Smooth muscle cell (in vitro differentiated cells): ENCODE measurements around the gene LBP. TPM values are rescaled to one million over a fixed set of nuclear protein-coding genes. Genes with fewer than 3 reads are reported as not detected.
A peak's percentile ranks its signal among the peaks of the same experiment; 100 is the strongest.

Experiments used
- DNase-seq: peaks from one replicate; lab custom pipeline; 2025; ENCODE audit not compliant: unreplicated experiment; lab: John Stamatoyannopoulos, UW
- H2AFZ ChIP-seq: fragments of 200-600 bp; sonication (generic); 2 replicates; pipeline ENCODE4 v1.6.0; 2016; ENCODE audit warnings: antibody characterized with exemption, low read depth, mild to moderate bottlenecking
- H3F3A ChIP-seq: fragments of 200-600 bp; sonication (generic); 2 replicates; pipeline ENCODE4 v1.6.0; 2017; ENCODE audit warnings: antibody characterized with exemption, low read depth
- H3K27ac ChIP-seq: fragments of 200-600 bp; sonication (generic); 2 replicates; pipeline ENCODE4 v1.5.1; 2016; ENCODE audit warnings: low read depth, mild to moderate bottlenecking
- H3K27me3 ChIP-seq: fragments of 200-600 bp; sonication (generic); 2 replicates; pipeline ENCODE4 v1.6.1; 2016; ENCODE audit warnings: low read depth, mild to moderate bottlenecking
- H3K36me3 ChIP-seq: fragments of 200-600 bp; sonication (generic); 2 replicates; pipeline ENCODE4 v1.5.1; 2016; ENCODE audit warnings: low read depth
- H3K4me1 ChIP-seq: fragments of 200-600 bp; sonication (generic); 2 replicates; pipeline ENCODE4 v1.5.1; 2016; ENCODE audit warnings: low read depth
- H3K4me2 ChIP-seq: fragments of 200-600 bp; sonication (generic); 2 replicates; pipeline ENCODE4 v1.6.0; 2016; ENCODE audit warnings: mild to moderate bottlenecking
- H3K4me3 ChIP-seq: fragments of 200-600 bp; sonication (generic); 2 replicates; pipeline ENCODE4 v1.5.1; 2016; ENCODE audit warnings: mild to moderate bottlenecking
- H3K79me2 ChIP-seq: fragments of 200-600 bp; sonication (generic); 2 replicates; pipeline ENCODE4 v1.6.0; 2016; ENCODE audit warnings: low read depth, mild to moderate bottlenecking
- H3K9ac ChIP-seq: fragments of 200-600 bp; sonication (generic); 2 replicates; pipeline ENCODE4 v1.6.0; 2016; ENCODE audit warnings: low read depth
- H3K9me3 ChIP-seq: fragments of 200-600 bp; sonication (generic); replicated peaks from 2 replicates; pipeline ENCODE4 v1.5.1; 2016; ENCODE audit warnings: low read depth
- H4K20me1 ChIP-seq: fragments of 200-600 bp; sonication (generic); 2 replicates; pipeline ENCODE4 v1.6.0; 2016; ENCODE audit warnings: low read depth
- WGBS: methylation state at CpG from one replicate; pipeline ENCODE4 v1.1.7; 2016; ENCODE audit warnings: low lambda C conversion rate; 5-methylcytosine and 5-hydroxymethylcytosine counted together
- polyA plus RNA-seq: library from polyadenylated mRNA; unstranded; fragments of >200 nt; fragmentation: Nextera tagmentation; extraction: Ambion mirVana; gene quantifications from 2 replicates; pipeline ENCODE4 v1.2.1, GENCODE V29; 2016
- total RNA-seq: library from RNA; depleted of rRNA; stranded (reverse); fragments of >200 nt; gene quantifications from 2 replicates; pipeline ENCODE4 v1.2.3, GENCODE V29; 2014
- TF ChIP-seq, protein P1 (sequence below): fragments of 200-600 bp; sonication (generic); IDR thresholded peaks from 2 replicates; pipeline ENCODE4 v1.5.1; 2017; ENCODE audit warnings: borderline replicate concordance, mild to moderate bottlenecking, antibody characterized with exemption; ENCODE audit not compliant: insufficient read depth, poor library complexity, severe bottlenecking

The LBP gene
- total RNA-seq (not detected in 2 replicates), polyA plus RNA-seq (not detected in 2 replicates)

GRCh38 chr20:38346247-38346651, at the start of gene LBP:
Gene LBP, plus strand, starts transcription at chr20:38346482. Its CDS starts 35 bp downstream, at chr20:38346517.
- Histone ChIP-seq H3K9ac (no peak within 1 kb of the TSS), H4K20me1 (no peaks in the 10 kb centered on the region)
- no peak for DNase-seq

GRCh38 chr20:38297916-38298674, 48.2 kb upstream of the LBP start:
- H3K27me3 ChIP-seq: no peaks in the 10 kb centered on the region
- H3K4me2 ChIP-seq: no peak overlapping the region
- H4K20me1 ChIP-seq: no peaks in the 10 kb centered on the region
- peaks cover 7% of the 10 kb centered on the region for H3K4me1 ChIP-seq
- no peak overlapping the region for H3K4me3 ChIP-seq
- H3K79me2 ChIP-seq: no peaks in the 10 kb centered on the region
- no peaks in the 10 kb centered on the region for H3F3A ChIP-seq
- DNase-seq: no peak
- H3K9ac ChIP-seq: no peak overlapping the region
- TF ChIP-seq, protein P1, sequence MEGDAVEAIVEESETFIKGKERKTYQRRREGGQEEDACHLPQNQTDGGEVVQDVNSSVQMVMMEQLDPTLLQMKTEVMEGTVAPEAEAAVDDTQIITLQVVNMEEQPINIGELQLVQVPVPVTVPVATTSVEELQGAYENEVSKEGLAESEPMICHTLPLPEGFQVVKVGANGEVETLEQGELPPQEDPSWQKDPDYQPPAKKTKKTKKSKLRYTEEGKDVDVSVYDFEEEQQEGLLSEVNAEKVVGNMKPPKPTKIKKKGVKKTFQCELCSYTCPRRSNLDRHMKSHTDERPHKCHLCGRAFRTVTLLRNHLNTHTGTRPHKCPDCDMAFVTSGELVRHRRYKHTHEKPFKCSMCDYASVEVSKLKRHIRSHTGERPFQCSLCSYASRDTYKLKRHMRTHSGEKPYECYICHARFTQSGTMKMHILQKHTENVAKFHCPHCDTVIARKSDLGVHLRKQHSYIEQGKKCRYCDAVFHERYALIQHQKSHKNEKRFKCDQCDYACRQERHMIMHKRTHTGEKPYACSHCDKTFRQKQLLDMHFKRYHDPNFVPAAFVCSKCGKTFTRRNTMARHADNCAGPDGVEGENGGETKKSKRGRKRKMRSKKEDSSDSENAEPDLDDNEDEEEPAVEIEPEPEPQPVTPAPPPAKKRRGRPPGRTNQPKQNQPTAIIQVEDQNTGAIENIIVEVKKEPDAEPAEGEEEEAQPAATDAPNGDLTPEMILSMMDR: no peak
- no peaks in the 10 kb centered on the region for H3K36me3 ChIP-seq
- H2AFZ ChIP-seq: no peak overlapping the region
- no peak overlapping the region for H3K27ac ChIP-seq
- H3K9me3 ChIP-seq: no peaks in the 10 kb centered on the region
- 93% methylated on average over 7 of the region's 7 CpGs for WGBS

More at GRCh38 chr20:38346247-38346651, at the start of gene LBP:
- Histone ChIP-seq H2AFZ (no peak within 1 kb of the TSS), H3K4me2 (no peak within 1 kb of the TSS), H3K79me2 (no peaks in the 10 kb centered on the region), H3K27me3 (no peaks in the 10 kb centered on the region), H3K9me3 (no peaks in the 10 kb centered on the region), H3K4me3 (no peak within 1 kb of the TSS), H3K36me3 (no peaks in the 10 kb centered on the region), H3K4me1 (peaks cover 11% of the 10 kb centered on the region), H3F3A (no peaks in the 10 kb centered on the region), H3K27ac (no peak within 1 kb of the TSS)
- TF ChIP-seq, protein P1: no peak
- 95% methylated on average over 8 of the region's 8 CpGs for WGBS

DNA sequence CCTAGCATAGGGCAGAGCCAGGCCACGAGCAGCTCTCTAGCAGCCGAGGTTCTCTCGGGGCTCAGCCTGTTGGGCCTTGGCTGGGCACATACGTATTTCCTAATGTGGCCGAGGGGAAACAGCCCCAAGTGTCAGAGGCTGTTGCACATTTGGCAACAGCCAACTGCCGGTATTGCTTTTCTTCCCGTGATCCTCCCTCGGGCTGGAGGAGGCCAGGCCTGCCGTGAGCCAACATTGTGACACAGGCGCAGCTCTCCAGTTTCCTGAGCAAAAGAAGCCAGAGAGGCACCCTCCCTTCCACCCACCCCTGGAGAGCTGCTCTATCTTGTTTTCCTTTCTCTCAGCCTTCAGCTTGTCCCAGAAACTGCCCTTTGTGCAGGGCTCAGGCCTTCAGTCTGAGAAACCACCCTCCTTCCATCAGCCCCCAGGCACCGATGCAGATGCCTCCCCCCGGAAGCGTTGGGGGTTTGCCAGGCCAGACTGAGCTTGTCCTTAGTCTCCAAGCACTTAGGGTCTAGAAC, 47.5 kb upstream of the LBP start:
- no peaks in the 10 kb centered on the region for H3K9me3 ChIP-seq
- H3K4me3 ChIP-seq: no peak overlapping the region
- no peak overlapping the region for H3K9ac ChIP-seq
- 78% methylated on average over 13 of the region's 13 CpGs for WGBS
- H3F3A ChIP-seq: no peaks in the 10 kb centered on the region
- H3K27me3 ChIP-seq: no peaks in the 10 kb centered on the region
- H3K36me3 ChIP-seq: no peaks in the 10 kb centered on the region
- DNase-seq: no peak
- no peak overlapping the region for H3K27ac ChIP-seq
- no peaks in the 10 kb centered on the region for H4K20me1 ChIP-seq
- H2AFZ ChIP-seq: peak overlapping the region; percentile 27
- H3K4me1 ChIP-seq: peaks cover 7% of the 10 kb centered on the region
- H3K79me2 ChIP-seq: no peaks in the 10 kb centered on the region
- H3K4me2 ChIP-seq: no peak overlapping the region
- TF ChIP-seq, protein P1: no peak

DNA sequence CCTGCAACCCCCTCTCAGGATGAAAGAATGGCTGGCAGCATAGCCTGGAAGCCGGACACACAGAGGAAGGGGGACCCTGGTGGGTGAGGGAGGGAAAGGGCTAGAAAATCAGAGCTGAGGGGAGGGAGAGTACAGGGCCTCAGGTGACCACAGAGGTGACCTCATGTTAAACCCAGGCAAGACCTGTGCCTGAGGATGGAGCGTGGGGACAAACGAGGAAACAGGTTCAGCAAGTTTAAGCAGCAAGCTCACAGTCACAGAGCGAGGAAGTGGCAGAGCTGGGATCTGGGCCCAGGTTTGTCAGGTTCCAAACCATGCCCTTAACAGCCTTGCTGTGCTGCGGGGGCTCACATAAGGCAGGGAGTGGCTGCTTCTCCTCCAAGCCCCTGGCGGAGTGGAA, 46.3 kb upstream of the LBP start:
- H3K27ac ChIP-seq: no peak overlapping the region
- TF ChIP-seq, protein P1: no peak
- WGBS: 65% methylated on average over 6 of the region's 6 CpGs

More for the DNA sequence above, 46.3 kb upstream of the LBP start:
- H2AFZ ChIP-seq: no peak overlapping the region
- no peaks in the 10 kb centered on the region for H3K36me3 ChIP-seq
- no peaks in the 10 kb centered on the region for H3F3A ChIP-seq
- H3K4me2 ChIP-seq: no peak overlapping the region
- no peaks in the 10 kb centered on the region for H3K27me3 ChIP-seq
- H3K9ac ChIP-seq: no peak overlapping the region
- no peak overlapping the region for H3K4me3 ChIP-seq
- DNase-seq: no peak
- peaks cover 7% of the 10 kb centered on the region for H3K4me1 ChIP-seq
- no peaks in the 10 kb centered on the region for H3K9me3 ChIP-seq
- H4K20me1 ChIP-seq: no peaks in the 10 kb centered on the region
- H3K79me2 ChIP-seq: no peaks in the 10 kb centered on the region
